Endothelial cell of umbilical vein (primary cell): ENCODE results near the gene NRXN3. TPM values are rescaled to one million over a fixed set of nuclear protein-coding genes. Genes with fewer than 3 reads are reported as not detected.

ENCODE experiments used
- BruUV-seq: library from RNA; stranded (reverse); fragments of 400-500 nt; replicated peaks from 2 replicates; lab custom pipeline; 2021; lab: Mats Ljungman, UMichigan
- CTCF ChIA-PET: fragments of 300-600, 350-600 bp; sonication (Branson Sonifier 250); formaldehyde crosslinking; loops from one replicate; lab custom pipeline; 2021; ENCODE audit warnings: antibody characterized with exemption, inconsistent platforms; lab: Charles Lee
- POLR2A ChIA-PET: fragments of 300-600, 350-600 bp; sonication (Branson Sonifier 250); formaldehyde crosslinking; loops from one replicate; lab custom pipeline; 2021; ENCODE audit warnings: antibody characterized with exemption, inconsistent platforms; lab: Charles Lee
- DNase-seq: peaks from one replicate; pipeline ENCODE4 v3.0.0-alpha.2; 2011; ENCODE audit warnings: low read depth, low spot score
- FAIRE-seq: peaks from 2 replicates; lab custom pipeline; 2011; peaks lifted over from hg19 to GRCh38; lab: Jason Lieb, UNC
- H2AFZ ChIP-seq: 2 replicates; pipeline ENCODE4 v1.6.0; 2012; ENCODE audit warnings: low read depth, low read length, control low read depth, inconsistent platforms
- H3K27ac ChIP-seq: 2 replicates; pipeline ENCODE4 v1.5.1; 2011; ENCODE audit warnings: low read depth, mild to moderate bottlenecking, control low read depth, low read length, moderate library complexity; ENCODE audit not compliant: insufficient read depth
- H3K27me3 ChIP-seq, 2 experiments: 2 replicates each; pipeline versions ENCODE4 v1.6.0 to v1.6.1; 2011; ENCODE audit warnings: low read length in 2 of 2, mixed read lengths in 1 of 2; ENCODE audit not compliant: control insufficient read depth in 2 of 2, insufficient read depth in 2 of 2
- H3K36me3 ChIP-seq, 2 experiments: 2 replicates in 1 of 2; 3 replicates in 1 of 2; pipeline ENCODE4 v1.5.1; 2011; ENCODE audit warnings: low read length in 2 of 2, mild to moderate bottlenecking in 1 of 2, moderate library complexity in 1 of 2; ENCODE audit not compliant: control insufficient read depth in 2 of 2, insufficient read depth in 2 of 2; ENCODE audit errors: extremely low read depth in 1 of 2
- H3K4me1 ChIP-seq: 3 replicates; pipeline ENCODE4 v1.5.1; 2011; ENCODE audit warnings: mild to moderate bottlenecking, low read length; ENCODE audit not compliant: control insufficient read depth, insufficient read depth; ENCODE audit errors: extremely low read depth
- H3K4me2 ChIP-seq: 2 replicates; pipeline ENCODE4 v1.6.1; 2011; ENCODE audit warnings: low read length, control low read depth, mixed read lengths; ENCODE audit not compliant: insufficient read depth
- H3K4me3 ChIP-seq, 3 experiments: fragments of 200-600 bp in 1 of 3; sonication (generic), shearing (Covaris generic) in 1 of 3; replicated peaks in 1 of 3; 2 replicates each; pipeline ENCODE4 v1.5.1; 2011 to 2016; ENCODE audit warnings: control low read depth in 3 of 3, low read length in 3 of 3, mild to moderate bottlenecking in 2 of 3, inconsistent platforms in 1 of 3, low read depth in 1 of 3, moderate library complexity in 1 of 3; ENCODE audit not compliant: insufficient read depth in 1 of 3
- H3K79me2 ChIP-seq: 2 replicates; pipeline ENCODE4 v1.6.0; 2012; ENCODE audit warnings: low read length, inconsistent platforms; ENCODE audit not compliant: control insufficient read depth, insufficient read depth
- H3K9ac ChIP-seq: replicated peaks from 2 replicates; pipeline ENCODE3; 2011; ENCODE audit warnings: low read length, control low read depth; ENCODE audit not compliant: insufficient read depth; ENCODE audit errors: extremely low read depth
- H3K9me1 ChIP-seq: replicated peaks from 3 replicates; pipeline ENCODE4 v1.6.0; 2011; ENCODE audit warnings: mild to moderate bottlenecking, low read length; ENCODE audit not compliant: control insufficient read depth, insufficient read depth; ENCODE audit errors: extremely low read depth
- H3K9me3 ChIP-seq: replicated peaks from 2 replicates; pipeline ENCODE4 v1.5.1; 2012; ENCODE audit warnings: low read length, inconsistent platforms; ENCODE audit not compliant: control insufficient read depth, insufficient read depth
- H4K20me1 ChIP-seq: replicated peaks from 2 replicates; pipeline ENCODE3; 2011; ENCODE audit warnings: mild to moderate bottlenecking, low read length; ENCODE audit not compliant: control insufficient read depth, insufficient read depth; ENCODE audit errors: extremely low read depth
- EZH2 ChIP-seq: IDR thresholded peaks from 2 replicates; pipeline ENCODE4 v1.6.1; 2012; ENCODE audit warnings: borderline replicate concordance, low read depth, mild to moderate bottlenecking, moderate library complexity, low read length, inconsistent platforms; ENCODE audit not compliant: severe bottlenecking
- FOS ChIP-seq: IDR thresholded peaks from 2 replicates; pipeline ENCODE4 v1.6.1; 2011; ENCODE audit warnings: mild to moderate bottlenecking, low read length, moderate library complexity, borderline replicate concordance; ENCODE audit not compliant: insufficient read depth
- GATA2 ChIP-seq: IDR thresholded peaks from 2 replicates; pipeline ENCODE4 v1.7.0; 2011; ENCODE audit warnings: low read depth, mild to moderate bottlenecking, moderate library complexity, mixed read lengths, low read length; ENCODE audit not compliant: insufficient read length, insufficient read depth
- JUN ChIP-seq: IDR thresholded peaks from 2 replicates; pipeline ENCODE4 v1.6.1; 2011; ENCODE audit warnings: borderline replicate concordance, low read depth; ENCODE audit not compliant: insufficient read length, insufficient read depth
- MAX ChIP-seq: IDR thresholded peaks from 2 replicates; pipeline ENCODE4 v1.6.1; 2011; ENCODE audit not compliant: insufficient read depth, insufficient read length
- MYC ChIP-seq: IDR thresholded peaks from one replicate; pipeline ENCODE4 v1.6.1; 2011; ENCODE audit warnings: mild to moderate bottlenecking, low read depth, low read length
- POLR2A ChIP-seq: IDR thresholded peaks from 2 replicates; pipeline ENCODE4 v1.6.1; 2012; ENCODE audit warnings: low read depth, mild to moderate bottlenecking, control low read depth, low read length
- dilution Hi-C: fragments of 300-500 bp; cut with MboI; formaldehyde crosslinking; loops from one replicate; pipeline ENCODE4 v1.15.0; 2019; ENCODE audit warnings: low sequenced_read_pairs; ENCODE audit not compliant: extremely low pct_ligation_motif_present
- intact Hi-C: fragments of 100-400 bp; cut with micrococcal nuclease; formaldehyde crosslinking; loops from one replicate; pipeline ENCODE4 v1.10.0; 2022
- polyA plus RNA-seq, 4 experiments: library from polyadenylated mRNA; depleted of rRNA in 3 of 4; stranded (reverse) in 3 of 4; unstranded in 1 of 4; fragments of >200 nt; gene quantifications; 2 replicates each; pipeline versions ENCODE4 v1.2.1 to v1.2.3, GENCODE V29; 2011 to 2012; ENCODE audit warnings: missing spikeins in 1 of 4
- total RNA-seq: library from RNA; stranded (reverse); gene quantifications from 2 replicates; pipeline ENCODE4 v1.2.3, GENCODE V29; 2021
- TF ChIP-seq, protein P1 (sequence below), 2 donors: IDR thresholded peaks; 1 replicate in 1 of 2; 2 replicates in 1 of 2; pipeline ENCODE4 v1.5.1; 2011; ENCODE audit warnings: low read length in 2 of 2, mild to moderate bottlenecking in 2 of 2, moderate library complexity in 2 of 2, control low read depth in 1 of 2, inconsistent platforms in 1 of 2, low read depth in 1 of 2; ENCODE audit not compliant: insufficient read depth in 1 of 2; ENCODE audit errors: extremely low read depth in 1 of 2

NRXN3 gene
- total and polyA plus RNA-seq, 2 donors (not counting 3 experiments of a cell fraction or from before 2014, with no cell fraction given), result 0.72 to 4.2 TPM

GRCh38 chr14:79028281-79028680 is 858.1 kb downstream of the NRXN3 start:
- DNase-seq (no peak), FAIRE-seq (no peak)
- intact Hi-C loops (no loop called here), dilution Hi-C loops (no loop called here)
- Histone ChIP-seq H3K9ac (no peak overlapping the region), H3K9me1 (no peaks in the 10 kb centered on the region), H3K9me3 (no peaks in the 10 kb centered on the region), H3K27ac (no peak overlapping the region), H3K36me3 (no peaks in the 10 kb centered on the region), H3K79me2 (no peaks in the 10 kb centered on the region), H2AFZ (no peak overlapping the region), H3K27me3 (no peaks in the 10 kb centered on the region), H3K4me1 (peaks cover 4% of the 10 kb centered on the region), H3K4me2 (peak overlapping the region; percentile 4), H4K20me1 (no peaks in the 10 kb centered on the region), H3K4me3 (no peak overlapping the region)
- TF ChIP-seq FOS (peak; percentile 52), EZH2 (no peak), MAX (no peak), POLR2A (no peak), GATA2 (peak; percentile 74), MYC (no peak), JUN (no peak)
- TF ChIP-seq, protein P1, sequence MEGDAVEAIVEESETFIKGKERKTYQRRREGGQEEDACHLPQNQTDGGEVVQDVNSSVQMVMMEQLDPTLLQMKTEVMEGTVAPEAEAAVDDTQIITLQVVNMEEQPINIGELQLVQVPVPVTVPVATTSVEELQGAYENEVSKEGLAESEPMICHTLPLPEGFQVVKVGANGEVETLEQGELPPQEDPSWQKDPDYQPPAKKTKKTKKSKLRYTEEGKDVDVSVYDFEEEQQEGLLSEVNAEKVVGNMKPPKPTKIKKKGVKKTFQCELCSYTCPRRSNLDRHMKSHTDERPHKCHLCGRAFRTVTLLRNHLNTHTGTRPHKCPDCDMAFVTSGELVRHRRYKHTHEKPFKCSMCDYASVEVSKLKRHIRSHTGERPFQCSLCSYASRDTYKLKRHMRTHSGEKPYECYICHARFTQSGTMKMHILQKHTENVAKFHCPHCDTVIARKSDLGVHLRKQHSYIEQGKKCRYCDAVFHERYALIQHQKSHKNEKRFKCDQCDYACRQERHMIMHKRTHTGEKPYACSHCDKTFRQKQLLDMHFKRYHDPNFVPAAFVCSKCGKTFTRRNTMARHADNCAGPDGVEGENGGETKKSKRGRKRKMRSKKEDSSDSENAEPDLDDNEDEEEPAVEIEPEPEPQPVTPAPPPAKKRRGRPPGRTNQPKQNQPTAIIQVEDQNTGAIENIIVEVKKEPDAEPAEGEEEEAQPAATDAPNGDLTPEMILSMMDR (IDR thresholded peaks at IDR 0.05; ENCODE audit: extremely low read depth in 1 of 2, insufficient read depth in 1 of 2, low read depth in 1 of 2, low read length in 2 of 2), result no peak
- no TSS peak for BruUV-seq
- CTCF ChIA-PET, result interaction anchor here (0.7 to 1.2 kb wide), 2 partner anchors 68 to 287 kb away, joined by 3 read pairs; no protein-coding TSS in a partner anchor
- POLR2A ChIA-PET, result no interaction called here
